Upper lobe of left lung (tissue), 6 donors: ENCODE measurements around the gene PLA2G4A. TPM values are rescaled to one million over a fixed set of nuclear protein-coding genes. Genes with fewer than 3 reads are reported as not detected.

Experiments
- ATAC-seq, 2 donors: fragments of 200-7000 bp; cut with Tn5 transposase; one replicate each; pipeline ENCODE4 v1.9.1; 2022; ENCODE audit warnings: mild to moderate bottlenecking in 2 of 2, moderate library complexity in 2 of 2; ENCODE audit not compliant: low FRiP score in 2 of 2
- DNase-seq, 2 donors: peaks; one replicate each; pipeline ENCODE4 v3.0.0-alpha.2; 2019 to 2020
- H3K27ac ChIP-seq, 4 donors: fragments of 200-600 bp; sonication (generic); one replicate each; pipeline ENCODE4 v1.5.1; 2016 to 2019
- H3K27me3 ChIP-seq, 4 donors: fragments of 200-600 bp; sonication (generic); one replicate each; pipeline ENCODE4 v1.5.1; 2017 to 2019
- H3K36me3 ChIP-seq, 4 donors: fragments of 200-600 bp; sonication (generic); one replicate each; pipeline ENCODE4 v1.5.1; 2016 to 2019
- H3K4me1 ChIP-seq, 4 donors: fragments of 200-600 bp; sonication (generic); one replicate each; pipeline ENCODE4 v1.5.1; 2018 to 2019
- H3K4me3 ChIP-seq, 4 donors: fragments of 200-600 bp; sonication (generic); one replicate each; pipeline ENCODE4 v1.5.1; 2017 to 2019; ENCODE audit warnings: mild to moderate bottlenecking in 2 of 4, moderate library complexity in 1 of 4
- H3K9me3 ChIP-seq, 4 donors: fragments of 200-600 bp; sonication (generic); one replicate each; pipeline ENCODE4 v1.5.1; 2018 to 2019
- EP300 ChIP-seq, 4 donors: sonication (generic); formaldehyde crosslinking; IDR thresholded peaks; one replicate each; pipeline ENCODE4 v1.5.1; 2017; ENCODE audit warnings: antibody characterized with exemption in 4 of 4, control low read depth in 2 of 4
- POLR2A ChIP-seq, 4 donors: fragments of 450-650 bp; IDR thresholded peaks; one replicate each; pipeline ENCODE4 v1.5.1; 2016 to 2017; ENCODE audit warnings: antibody characterized with exemption in 4 of 4, mild to moderate bottlenecking in 2 of 4
- POLR2AphosphoS5 ChIP-seq, 2 donors: sonication (generic); formaldehyde crosslinking; IDR thresholded peaks; one replicate each; pipeline ENCODE4 v1.5.1; 2017; ENCODE audit warnings: antibody characterized with exemption in 2 of 2
- WGBS, 2 donors: methylation state at CpG; one replicate each; pipeline ENCODE4 v1.1.5; 2017 to 2018; 5-methylcytosine and 5-hydroxymethylcytosine counted together
- total RNA-seq, 6 donors: library from RNA; depleted of rRNA in 4 of 6; stranded (reverse); fragments of >200 nt in 4 of 6; gene quantifications; one replicate each; pipeline versions ENCODE4 v1.1.0 to v1.2.1, GENCODE V29; 2016 to 2021
- TF ChIP-seq, protein P1 (sequence below), 6 experiments: fragments of 450-650 bp in 4 of 6; fragments of 200-600 bp in 2 of 6; sonication (generic) in 2 of 6; IDR thresholded peaks; one replicate each; pipeline ENCODE4 v1.5.1; 2016 to 2019; ENCODE audit warnings: antibody characterized with exemption in 6 of 6
- donor health status: DM: no; HTN: no; CAD: no; lungs with moderate emphysema.
- donor health status: DM: no; HTN: yes; CAD: no; lungs with severe emphysema.

The PLA2G4A gene
- total RNA-seq, 6 donors from 2014 or later = 2.1 to 11.8 (median 7.5) TPM

DNA sequence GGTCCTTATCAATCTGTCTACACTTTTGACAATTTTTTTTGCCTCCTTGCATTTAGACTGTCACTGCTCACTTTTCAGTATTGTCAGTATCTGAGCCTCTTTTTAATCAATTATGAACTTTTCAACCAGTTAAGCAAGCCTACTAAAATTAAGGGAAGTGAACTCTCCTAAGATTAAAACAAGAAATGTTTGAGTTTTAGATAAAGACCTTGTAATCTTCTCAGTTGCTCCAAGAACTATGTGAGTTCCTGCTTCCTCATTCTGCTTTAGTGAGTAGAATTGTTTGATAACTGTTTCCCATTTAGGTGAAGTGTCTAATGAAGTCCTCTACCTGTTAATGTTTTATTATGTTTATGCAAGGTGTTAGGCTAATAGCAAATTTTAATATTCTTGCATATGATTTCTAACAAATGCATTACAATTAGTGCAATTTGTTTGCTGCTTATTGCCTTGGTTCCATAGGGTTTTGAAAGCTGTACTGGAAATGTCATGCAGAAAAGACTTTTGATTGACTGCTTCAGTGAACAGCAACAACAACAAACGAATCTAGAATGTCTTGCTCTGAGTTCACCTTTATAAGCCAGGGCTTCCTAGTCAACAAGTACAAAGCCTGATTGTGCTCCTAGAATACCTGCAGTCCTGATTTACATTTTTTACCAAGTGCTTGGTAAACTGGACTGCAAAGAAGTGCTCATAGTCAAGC, 40.9 kb downstream of the PLA2G4A start:
- no peaks in the 10 kb centered on the region for H3K4me1 ChIP-seq
- H3K27me3 ChIP-seq = no peaks in the 10 kb centered on the region
- H3K9me3 ChIP-seq = no peaks in the 10 kb centered on the region
- WGBS, 2 donors = 39 to 43% methylated on average over 1 of the region's 1 CpG
- H3K36me3 ChIP-seq = no peaks in the 10 kb centered on the region
- no peak for DNase-seq
- no peak overlapping the region for H3K4me3 ChIP-seq
- ATAC-seq = no peak
- no peak for TF ChIP-seq POLR2AphosphoS5 (IDR thresholded peaks at IDR 0.05)
- TF ChIP-seq, protein P1, sequence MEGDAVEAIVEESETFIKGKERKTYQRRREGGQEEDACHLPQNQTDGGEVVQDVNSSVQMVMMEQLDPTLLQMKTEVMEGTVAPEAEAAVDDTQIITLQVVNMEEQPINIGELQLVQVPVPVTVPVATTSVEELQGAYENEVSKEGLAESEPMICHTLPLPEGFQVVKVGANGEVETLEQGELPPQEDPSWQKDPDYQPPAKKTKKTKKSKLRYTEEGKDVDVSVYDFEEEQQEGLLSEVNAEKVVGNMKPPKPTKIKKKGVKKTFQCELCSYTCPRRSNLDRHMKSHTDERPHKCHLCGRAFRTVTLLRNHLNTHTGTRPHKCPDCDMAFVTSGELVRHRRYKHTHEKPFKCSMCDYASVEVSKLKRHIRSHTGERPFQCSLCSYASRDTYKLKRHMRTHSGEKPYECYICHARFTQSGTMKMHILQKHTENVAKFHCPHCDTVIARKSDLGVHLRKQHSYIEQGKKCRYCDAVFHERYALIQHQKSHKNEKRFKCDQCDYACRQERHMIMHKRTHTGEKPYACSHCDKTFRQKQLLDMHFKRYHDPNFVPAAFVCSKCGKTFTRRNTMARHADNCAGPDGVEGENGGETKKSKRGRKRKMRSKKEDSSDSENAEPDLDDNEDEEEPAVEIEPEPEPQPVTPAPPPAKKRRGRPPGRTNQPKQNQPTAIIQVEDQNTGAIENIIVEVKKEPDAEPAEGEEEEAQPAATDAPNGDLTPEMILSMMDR (IDR thresholded peaks at IDR 0.05) = no peak
- no peak for TF ChIP-seq EP300 (IDR thresholded peaks at IDR 0.05)
- no peak overlapping the region for H3K27ac ChIP-seq

DNA sequence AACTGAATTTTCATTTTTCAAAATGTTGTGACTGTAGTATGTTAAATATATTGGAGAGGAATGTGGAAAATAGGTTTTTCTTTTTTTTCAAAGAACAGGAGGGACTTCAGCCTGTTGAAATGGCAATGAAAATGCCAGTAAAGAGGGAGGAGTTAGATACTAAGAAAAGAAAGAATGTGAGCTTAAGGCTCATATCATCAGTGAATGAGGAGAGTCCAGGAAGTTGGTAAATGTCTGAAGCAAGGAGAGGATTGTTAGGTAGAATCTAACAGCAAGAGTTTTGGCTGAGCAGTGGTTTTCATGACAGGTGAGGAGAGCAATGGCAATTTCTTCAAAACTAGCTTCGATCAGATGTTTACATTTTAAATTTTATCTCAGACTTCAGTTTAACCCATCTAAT, 43.0 kb downstream of the PLA2G4A start:
- no peaks in the 10 kb centered on the region for H3K27me3 ChIP-seq
- no peak for TF ChIP-seq EP300 (IDR thresholded peaks at IDR 0.05)
- DNase-seq (no peak), ATAC-seq (no peak)
- 95% methylated on average over 1 of the region's 1 CpG for WGBS, 2 donors
- H3K4me1 ChIP-seq = no peaks in the 10 kb centered on the region
- H3K9me3 ChIP-seq = no peaks in the 10 kb centered on the region
- no peak overlapping the region for H3K4me3 ChIP-seq
- no peak overlapping the region for H3K27ac ChIP-seq
- H3K36me3 ChIP-seq = no peaks in the 10 kb centered on the region

DNA sequence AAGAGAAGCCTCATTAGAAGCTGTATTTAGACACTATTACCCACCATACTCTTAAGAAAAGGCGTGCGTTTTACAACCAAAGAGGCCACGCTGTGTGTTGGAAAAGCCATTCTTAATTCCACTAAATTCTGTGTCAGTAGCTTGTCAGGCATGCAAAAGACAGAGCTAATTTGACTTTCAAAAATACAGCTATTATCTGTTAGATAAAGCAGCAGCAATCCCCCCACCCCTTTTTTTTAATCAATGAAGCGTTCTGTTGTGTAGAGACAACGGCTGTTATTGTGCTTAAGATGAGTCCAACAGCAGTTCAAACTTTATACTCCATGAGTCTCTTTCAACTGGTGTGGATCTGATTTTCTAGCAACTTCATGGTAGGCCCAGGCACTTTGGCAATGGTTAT, 43.5 kb downstream of the PLA2G4A start:
- WGBS, 2 donors = 92 to 96% methylated on average over 5 of the region's 5 CpGs
- Histone ChIP-seq H3K27ac (no peak overlapping the region), H3K4me1 (no peaks in the 10 kb centered on the region), H3K27me3 (no peaks in the 10 kb centered on the region), H3K36me3 (no peaks in the 10 kb centered on the region), H3K9me3 (no peaks in the 10 kb centered on the region), H3K4me3 (no peak overlapping the region)
- no peak for DNase-seq
- TF ChIP-seq POLR2A (IDR thresholded peaks at IDR 0.05) = no peak
- no peak for TF ChIP-seq POLR2AphosphoS5 (IDR thresholded peaks at IDR 0.05)
- TF ChIP-seq, protein P1 (IDR thresholded peaks at IDR 0.05) = no peak
- TF ChIP-seq EP300 (IDR thresholded peaks at IDR 0.05) = no peak
- no peak for ATAC-seq

DNA sequence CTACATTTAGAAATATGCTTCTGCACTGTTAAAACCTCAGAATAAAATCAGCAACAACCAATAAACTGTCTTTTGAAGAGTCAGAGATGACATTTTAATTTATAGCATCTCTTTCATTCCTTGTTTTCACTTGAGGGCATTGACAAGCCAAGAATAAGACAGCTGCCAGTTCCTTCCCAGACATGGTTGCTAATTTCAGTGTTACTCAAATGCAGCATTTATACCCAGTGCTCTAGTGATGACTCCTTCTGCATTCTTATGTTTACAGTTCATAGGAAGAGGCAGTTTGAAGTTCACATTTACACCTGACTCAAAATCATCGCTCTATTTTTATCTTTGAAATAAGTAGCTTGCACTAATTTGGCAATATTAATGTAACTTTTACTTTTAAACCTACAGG, 44.9 kb downstream of the PLA2G4A start:
- no peak overlapping the region for H3K27ac ChIP-seq
- no peaks in the 10 kb centered on the region for H3K9me3 ChIP-seq
- TF ChIP-seq POLR2A (IDR thresholded peaks at IDR 0.05) (no peak), POLR2AphosphoS5 (IDR thresholded peaks at IDR 0.05) (no peak), EP300 (IDR thresholded peaks at IDR 0.05) (no peak)
- TF ChIP-seq, protein P1 (IDR thresholded peaks at IDR 0.05) = no peak
- H3K4me3 ChIP-seq = no peak overlapping the region
- DNase-seq (no peak), ATAC-seq (no peak)
- 86 to 87% methylated on average over 1 of the region's 1 CpG for WGBS, 2 donors
- H3K36me3 ChIP-seq = no peaks in the 10 kb centered on the region
- no peaks in the 10 kb centered on the region for H3K4me1 ChIP-seq
- H3K27me3 ChIP-seq = no peaks in the 10 kb centered on the region

DNA sequence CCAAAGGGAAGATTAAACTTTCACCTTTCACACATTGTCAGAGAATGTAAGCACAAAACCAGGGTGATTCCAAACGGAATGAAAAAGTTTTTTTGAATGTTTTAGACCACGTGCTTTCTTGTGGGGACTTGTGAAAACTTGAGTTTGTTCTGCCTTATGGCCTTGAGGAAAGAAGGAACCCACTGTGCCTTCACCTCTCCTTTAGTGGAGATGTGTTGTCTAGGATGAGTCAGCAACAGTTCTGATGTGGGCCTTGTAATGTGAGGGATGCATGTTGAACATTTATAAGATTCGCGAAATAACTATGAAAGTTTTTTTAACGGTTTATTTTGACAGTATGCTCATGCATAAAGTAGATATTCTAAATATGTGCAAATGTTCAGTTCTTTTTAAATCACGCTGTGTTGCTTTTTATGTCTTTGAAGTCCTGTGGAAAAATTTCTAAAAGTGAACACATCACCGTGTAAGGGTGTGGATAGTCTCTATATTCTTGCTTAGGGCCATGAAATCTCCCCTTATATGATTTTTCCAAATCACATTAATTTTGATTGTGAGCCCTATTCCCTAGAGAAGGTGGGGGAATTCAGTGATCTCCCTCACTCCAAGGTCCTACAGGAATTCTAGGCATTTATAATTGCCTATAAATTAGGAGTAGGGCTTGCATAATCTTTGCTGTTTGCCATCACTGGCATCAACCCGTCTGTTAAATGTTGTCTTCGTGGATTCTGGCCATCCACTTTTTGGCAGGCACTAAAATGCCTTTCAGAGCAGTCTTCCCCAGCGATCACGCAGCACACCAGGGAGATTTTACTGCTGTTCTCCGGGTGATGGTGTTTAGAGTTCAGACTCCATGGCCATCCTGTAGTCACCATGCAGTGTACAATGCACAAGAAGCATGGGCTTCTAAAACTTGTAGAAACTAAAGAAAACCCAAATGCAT, 47.4 kb downstream of the PLA2G4A start:
- Histone ChIP-seq H3K4me3 (no peak overlapping the region), H3K27ac (no peak overlapping the region), H3K36me3 (no peaks in the 10 kb centered on the region), H3K4me1 (no peaks in the 10 kb centered on the region), H3K9me3 (no peaks in the 10 kb centered on the region), H3K27me3 (no peaks in the 10 kb centered on the region)
- TF ChIP-seq EP300 (IDR thresholded peaks at IDR 0.05) = no peak
- TF ChIP-seq POLR2A (IDR thresholded peaks at IDR 0.05) = no peak
- TF ChIP-seq, protein P1 (IDR thresholded peaks at IDR 0.05) = no peak
- TF ChIP-seq POLR2AphosphoS5 (IDR thresholded peaks at IDR 0.05) = no peak
- ATAC-seq (no peak), DNase-seq (no peak)
- 80 to 87% methylated on average over 12 of the region's 12 CpGs for WGBS, 2 donors
